Measurements from ENCODE around the gene LRP2BP. TPM values are rescaled to one million over a fixed set of nuclear protein-coding genes. Genes with fewer than 3 reads are reported as not detected.

LRP2BP gene
- total RNA-seq, 5 donors from 2014 or later (not counting 1 experiment from before 2014, with no cell fraction given): 0.51 to 2.9 (median 0.89) TPM

- H3K27ac Mint-ChIP-seq: no peak overlapping the region
- peaks cover 14 to 15% of the 10 kb centered on the region in 2 experiments for H3K4me1 ChIP-seq (ENCODE audit: control insufficient read depth in 1 of 2, extremely low read depth in 1 of 2, insufficient read depth in 2 of 2, low read length in 2 of 2)
- no peak for DNase-seq
- no peak overlapping the region for H3K4me3 ChIP-seq (ENCODE audit: control insufficient read depth in 1 of 2, extremely low read depth in 1 of 2, low read length in 1 of 2)
- no peak overlapping the region for H3K4me3 Mint-ChIP-seq
- ChIA-PET CTCF (interaction anchor here in 1 of 2 donors (0.6 kb wide), 1 partner anchor 88 kb away, joined by 3 read pairs; no protein-coding TSS in a partner anchor), POLR2A (no interaction called here)
- no peak for ATAC-seq (replicated peaks in 1 of 4)
- no peaks in the 10 kb centered on the region for H3K27me3 Mint-ChIP-seq
- 18% methylated on average over 2 of the region's 6 CpGs for WGBS (ENCODE audit: insufficient coverage)
- no peaks in the 10 kb centered on the region for H3K27me3 ChIP-seq (replicated peaks in 1 of 2; ENCODE audit: control insufficient read depth in 2 of 2, extremely low read depth in 1 of 2, insufficient read depth in 2 of 2, low read length in 1 of 2)
- H3K36me3 Mint-ChIP-seq: peaks cover 48% of the 10 kb centered on the region
- no peaks in the 10 kb centered on the region for H3K9me3 ChIP-seq
- H3K4me1 Mint-ChIP-seq: peaks cover 32 to 47% (median 46%) of the 10 kb centered on the region in 3 donors
- H3K9me3 Mint-ChIP-seq: peaks cover 0 to 3% (median 0%) of the 10 kb centered on the region in 3 donors
- H3K36me3 ChIP-seq (ENCODE audit: control insufficient read depth in 2 of 2, extremely low read depth in 1 of 2, insufficient read depth in 1 of 2, low read length in 1 of 2): peaks cover 0 to 4% of the 10 kb centered on the region in 2 donors
- H3K27ac ChIP-seq (ENCODE audit: low read length): no peak overlapping the region
Measured at GRCh38 chr4:185341841-185342240, 53.9 kb downstream of the LRP2BP start.

GRCh38 chr4:185341377-185341776 lies 54.3 kb downstream of the LRP2BP start:
- ATAC-seq (replicated peaks in 1 of 4): no peak

GRCh38 chr4:185339941-185340340 lies 55.8 kb downstream of the LRP2BP start:
- ChIA-PET CTCF (no interaction called here), POLR2A (no interaction called here)
- Mint-ChIP-seq H3K4me1 (peaks cover 27 to 41% (median 40%) of the 10 kb centered on the region in 3 donors), H3K27ac (peak overlapping the region in 1 of 2 donors; percentile 24), H3K9me3 (peaks cover 0 to 3% (median 0%) of the 10 kb centered on the region in 3 donors), H3K4me3 (no peak overlapping the region), H3K27me3 (no peaks in the 10 kb centered on the region), H3K36me3 (peaks cover 60% of the 10 kb centered on the region)
- DNase-seq: peak in 1 of 35 experiments; percentile 11
- Histone ChIP-seq H3K27ac (ENCODE audit: low read length) (no peak overlapping the region), H3K4me1 (ENCODE audit: control insufficient read depth in 1 of 2, extremely low read depth in 1 of 2, insufficient read depth in 2 of 2, low read length in 2 of 2) (peaks cover 7 to 10% of the 10 kb centered on the region in 2 experiments), H3K4me3 (ENCODE audit: control insufficient read depth in 1 of 2, extremely low read depth in 1 of 2, low read length in 1 of 2) (no peak overlapping the region), H3K9me3 (no peaks in the 10 kb centered on the region), H3K27me3 (replicated peaks in 1 of 2; ENCODE audit: control insufficient read depth in 2 of 2, extremely low read depth in 1 of 2, insufficient read depth in 2 of 2, low read length in 1 of 2) (no peaks in the 10 kb centered on the region), H3K36me3 (ENCODE audit: control insufficient read depth in 2 of 2, extremely low read depth in 1 of 2, insufficient read depth in 1 of 2, low read length in 1 of 2) (no peaks in the 10 kb centered on the region)
- 86% methylated on average over 1 of the region's 3 CpGs for WGBS (ENCODE audit: insufficient coverage)
- peak in 1 of 4 experiments; percentile 66 for ATAC-seq (replicated peaks in 1 of 4)

More at GRCh38 chr4:185341377-185341776, 54.3 kb downstream of the LRP2BP start:
- Histone ChIP-seq H3K4me3 (ENCODE audit: control insufficient read depth in 1 of 2, extremely low read depth in 1 of 2, low read length in 1 of 2) (no peak overlapping the region), H3K9me3 (no peaks in the 10 kb centered on the region), H3K4me1 (ENCODE audit: control insufficient read depth in 1 of 2, extremely low read depth in 1 of 2, insufficient read depth in 2 of 2, low read length in 2 of 2) (peaks cover 14 to 15% of the 10 kb centered on the region in 2 experiments), H3K27me3 (replicated peaks in 1 of 2; ENCODE audit: control insufficient read depth in 2 of 2, extremely low read depth in 1 of 2, insufficient read depth in 2 of 2, low read length in 1 of 2) (no peaks in the 10 kb centered on the region), H3K27ac (ENCODE audit: low read length) (no peak overlapping the region), H3K36me3 (ENCODE audit: control insufficient read depth in 2 of 2, extremely low read depth in 1 of 2, insufficient read depth in 1 of 2, low read length in 1 of 2) (no peaks in the 10 kb centered on the region)
- DNase-seq: no peak
- H3K27ac Mint-ChIP-seq: no peak overlapping the region
- ChIA-PET POLR2A (no interaction called here), CTCF (interaction anchor here in 1 of 2 donors (0.6 kb wide), 1 partner anchor 56 kb away, joined by 3 read pairs; no protein-coding TSS in a partner anchor)
- H3K9me3 Mint-ChIP-seq: peaks cover 0 to 3% (median 0%) of the 10 kb centered on the region in 3 donors
- H3K36me3 Mint-ChIP-seq: peaks cover 50% of the 10 kb centered on the region
- 100% methylated on average over 1 of the region's 2 CpGs for WGBS (ENCODE audit: insufficient coverage)
- peaks cover 32 to 46% (median 45%) of the 10 kb centered on the region in 3 donors for H3K4me1 Mint-ChIP-seq
- H3K4me3 Mint-ChIP-seq: no peak overlapping the region
- no peaks in the 10 kb centered on the region for H3K27me3 Mint-ChIP-seq

- ChIA-PET CTCF (no interaction called here), POLR2A (no interaction called here)
- ATAC-seq (replicated peaks in 1 of 4) (no peak), DNase-seq (no peak)
- H3K27me3 Mint-ChIP-seq: no peaks in the 10 kb centered on the region
- no peak overlapping the region for H3K4me3 Mint-ChIP-seq
- H3K27ac Mint-ChIP-seq: no peak overlapping the region
- H3K36me3 Mint-ChIP-seq: peaks cover 59% of the 10 kb centered on the region
- peaks cover 0 to 3% (median 0%) of the 10 kb centered on the region in 3 donors for H3K9me3 Mint-ChIP-seq
- H3K36me3 ChIP-seq (ENCODE audit: control insufficient read depth in 2 of 2, extremely low read depth in 1 of 2, insufficient read depth in 1 of 2, low read length in 1 of 2): no peaks in the 10 kb centered on the region
- no peaks in the 10 kb centered on the region for H3K27me3 ChIP-seq (replicated peaks in 1 of 2; ENCODE audit: control insufficient read depth in 2 of 2, extremely low read depth in 1 of 2, insufficient read depth in 2 of 2, low read length in 1 of 2)
- 83% methylated on average over 1 of the region's 1 CpG for WGBS (ENCODE audit: insufficient coverage)
- no peak overlapping the region for H3K4me3 ChIP-seq (ENCODE audit: control insufficient read depth in 1 of 2, extremely low read depth in 1 of 2, low read length in 1 of 2)
- H3K4me1 ChIP-seq (ENCODE audit: control insufficient read depth in 1 of 2, extremely low read depth in 1 of 2, insufficient read depth in 2 of 2, low read length in 2 of 2): peaks cover 0 to 6% of the 10 kb centered on the region in 2 experiments
- H3K4me1 Mint-ChIP-seq: peaks cover 4 to 17% (median 15%) of the 10 kb centered on the region in 3 donors
- no peaks in the 10 kb centered on the region for H3K9me3 ChIP-seq
- no peak overlapping the region for H3K27ac ChIP-seq (ENCODE audit: low read length)
Measured at GRCh38 chr4:185335579-185335978, 60.1 kb downstream of the LRP2BP start.

- no peaks in the 10 kb centered on the region for H3K27me3 Mint-ChIP-seq
- H3K4me3 Mint-ChIP-seq: no peak overlapping the region
- Histone ChIP-seq H3K4me3 (ENCODE audit: control insufficient read depth in 1 of 2, extremely low read depth in 1 of 2, low read length in 1 of 2) (no peak overlapping the region), H3K4me1 (ENCODE audit: control insufficient read depth in 1 of 2, extremely low read depth in 1 of 2, insufficient read depth in 2 of 2, low read length in 2 of 2) (no peaks in the 10 kb centered on the region), H3K9me3 (no peaks in the 10 kb centered on the region), H3K27me3 (replicated peaks in 1 of 2; ENCODE audit: control insufficient read depth in 2 of 2, extremely low read depth in 1 of 2, insufficient read depth in 2 of 2, low read length in 1 of 2) (no peaks in the 10 kb centered on the region), H3K27ac (ENCODE audit: low read length) (no peak overlapping the region), H3K36me3 (ENCODE audit: control insufficient read depth in 2 of 2, extremely low read depth in 1 of 2, insufficient read depth in 1 of 2, low read length in 1 of 2) (peaks cover 0 to 2% of the 10 kb centered on the region in 2 donors)
- H3K4me1 Mint-ChIP-seq: peaks cover 0 to 4% (median 3%) of the 10 kb centered on the region in 3 donors
- DNase-seq: no peak
- no peak overlapping the region for H3K27ac Mint-ChIP-seq
- no peak for ATAC-seq (replicated peaks in 1 of 4)
- CTCF ChIA-PET: no interaction called here
- 100% methylated on average over 1 of the region's 4 CpGs for WGBS (ENCODE audit: insufficient coverage)
- POLR2A ChIA-PET: interaction anchor here in 1 of 2 donors (0.6 kb wide), 1 partner anchor 102 kb away, joined by 6 read pairs; no protein-coding TSS in a partner anchor
- H3K36me3 Mint-ChIP-seq: peaks cover 60% of the 10 kb centered on the region
- peaks cover 0 to 3% (median 0%) of the 10 kb centered on the region in 3 donors for H3K9me3 Mint-ChIP-seq
Measured at GRCh38 chr4:185334326-185334725, 61.4 kb downstream of the LRP2BP start.

GRCh38 chr4:185332575-185333464 lies 62.9 kb downstream of the LRP2BP start:
- peaks cover 58% of the 10 kb centered on the region for H3K36me3 Mint-ChIP-seq
- ChIA-PET CTCF (interaction anchor here in 1 of 2 donors (0.6 kb wide), 1 partner anchor 96 kb away, joined by 5 read pairs; no protein-coding TSS in a partner anchor), POLR2A (no interaction called here)
- no peak overlapping the region for H3K27ac Mint-ChIP-seq
- no peak overlapping the region for H3K4me3 Mint-ChIP-seq
- no peak overlapping the region for H3K27ac ChIP-seq (ENCODE audit: low read length)
- no peaks in the 10 kb centered on the region for H3K27me3 ChIP-seq (replicated peaks in 1 of 2; ENCODE audit: control insufficient read depth in 2 of 2, extremely low read depth in 1 of 2, insufficient read depth in 2 of 2, low read length in 1 of 2)
- ATAC-seq (replicated peaks in 1 of 4) (no peak), DNase-seq (no peak)
- no peaks in the 10 kb centered on the region for H3K4me1 ChIP-seq (ENCODE audit: control insufficient read depth in 1 of 2, extremely low read depth in 1 of 2, insufficient read depth in 2 of 2, low read length in 2 of 2)
- H3K27me3 Mint-ChIP-seq: no peaks in the 10 kb centered on the region
- no peak overlapping the region for H3K4me3 ChIP-seq (ENCODE audit: control insufficient read depth in 1 of 2, extremely low read depth in 1 of 2, low read length in 1 of 2)
- H3K36me3 ChIP-seq (ENCODE audit: control insufficient read depth in 2 of 2, extremely low read depth in 1 of 2, insufficient read depth in 1 of 2, low read length in 1 of 2): peaks cover 0 to 4% of the 10 kb centered on the region in 2 donors
- H3K9me3 ChIP-seq: no peaks in the 10 kb centered on the region
- H3K9me3 Mint-ChIP-seq: no peaks in the 10 kb centered on the region
- no peaks in the 10 kb centered on the region for H3K4me1 Mint-ChIP-seq
- no CpG with 5 or more reads among the region's 3 CpGs for WGBS (ENCODE audit: insufficient coverage)
